ENCODE results near the gene HMX1. TPM values are rescaled to one million over a fixed set of nuclear protein-coding genes. Genes with fewer than 3 reads are reported as not detected.
A peak's percentile ranks its signal among the peaks of the same experiment; 100 is the strongest.

The HMX1 gene
- total and polyA plus RNA-seq, 3 experiments from 2014 or later, result not detected

DNA sequence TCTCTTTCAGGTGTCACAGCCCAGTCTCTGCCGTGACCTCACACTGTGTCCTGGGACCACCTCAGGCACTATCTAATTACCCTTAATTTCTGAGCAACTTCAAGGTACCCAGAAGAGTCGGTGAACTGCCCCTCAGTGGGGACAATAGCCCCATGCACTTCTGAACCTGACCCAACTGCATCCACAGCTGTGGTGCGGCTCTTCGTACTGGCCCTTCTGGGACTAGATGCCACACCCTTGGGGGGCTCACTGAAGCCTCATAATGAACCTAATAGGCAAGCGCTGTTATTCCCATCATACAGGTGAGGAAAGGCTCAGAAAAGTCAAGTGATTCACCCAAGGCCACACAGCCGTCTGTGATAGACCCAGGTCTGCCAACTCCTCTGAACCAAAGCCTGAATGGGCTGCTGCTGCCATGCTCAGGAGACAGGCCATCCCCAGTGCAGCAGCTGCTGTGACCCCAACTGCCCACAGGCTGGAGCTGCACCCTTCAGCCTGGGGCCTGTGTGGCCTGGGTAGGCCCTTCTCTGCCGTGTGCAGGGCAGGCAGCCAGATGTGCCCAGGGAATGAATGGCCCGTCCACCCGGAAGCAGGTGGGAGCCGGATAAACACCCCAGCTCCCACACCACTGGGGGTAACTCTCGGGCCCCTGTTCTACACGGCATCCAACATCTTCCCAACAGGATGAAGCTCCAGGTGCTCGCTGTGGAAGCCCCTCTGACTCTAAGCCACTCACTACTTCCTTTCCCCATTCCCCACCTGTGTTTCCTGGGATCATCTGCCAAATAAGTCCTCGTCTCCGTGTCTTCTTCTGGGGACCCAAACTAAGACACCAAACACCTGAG lies 35.9 kb downstream of the HMX1 start:
- Mint-ChIP-seq H3K27me3 (peaks cover 0 to 5% of the 10 kb centered on the region in 2 donors), H3K4me1 (no peaks in the 10 kb centered on the region), H3K9me3 (peaks cover 0 to 2% (median 0%) of the 10 kb centered on the region in 5 donors), H3K27ac (no peak overlapping the region), H3K4me3 (no peak overlapping the region), H3K36me3 (no peaks in the 10 kb centered on the region)
- Histone ChIP-seq H3K27ac (ENCODE audit: low read depth, low read length) (no peak overlapping the region), H3K9me3 (ENCODE audit: low read length) (no peaks in the 10 kb centered on the region), H3K4me1 (ENCODE audit: insufficient read depth, low read length) (no peaks in the 10 kb centered on the region), H3K36me3 (ENCODE audit: insufficient read depth, low read length) (no peaks in the 10 kb centered on the region), H3K27me3 (ENCODE audit: insufficient read depth, low read length, poor library complexity, severe bottlenecking) (no peaks in the 10 kb centered on the region), H3K4me3 (ENCODE audit: low read length) (no peak overlapping the region)
- CTCF ChIA-PET, result no interaction called here
- DNase-seq, result peak in 1 of 5 donors; percentile 8
- POLR2A ChIA-PET, result no interaction called here

DNA sequence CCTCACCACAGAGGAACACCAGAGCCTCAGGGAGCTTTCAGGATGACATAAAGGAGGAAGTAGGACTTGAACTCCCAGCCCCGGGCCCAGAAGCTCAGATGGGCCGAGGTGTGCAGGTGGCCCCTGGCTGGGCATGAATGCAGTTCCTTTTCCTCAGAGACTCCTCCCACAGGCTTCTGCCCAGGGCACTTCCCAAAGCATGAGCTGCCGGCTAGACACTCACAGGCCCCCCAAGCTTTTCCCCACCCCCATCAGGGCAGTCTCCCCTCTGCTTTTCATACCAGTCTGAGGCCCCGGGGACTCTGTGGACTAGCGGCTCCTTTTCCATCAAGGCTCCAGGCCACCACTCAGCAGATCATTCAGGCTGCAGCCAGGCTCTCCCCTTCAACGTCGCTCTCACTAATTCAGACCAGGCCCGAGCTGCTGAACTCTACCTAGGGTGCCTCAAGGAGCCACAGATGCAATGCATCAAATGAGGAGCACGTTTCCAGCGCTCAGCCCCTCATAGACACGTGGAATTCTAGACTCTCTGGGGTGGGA lies 36.9 kb downstream of the HMX1 start:
- no peaks in the 10 kb centered on the region for H3K27me3 ChIP-seq (ENCODE audit: insufficient read depth, low read length, poor library complexity, severe bottlenecking)
- H3K27me3 Mint-ChIP-seq, result peaks cover 0 to 5% of the 10 kb centered on the region in 2 donors
- no peak overlapping the region for H3K4me3 Mint-ChIP-seq
- H3K4me3 ChIP-seq (ENCODE audit: low read length), result no peak overlapping the region
- ChIA-PET POLR2A (no interaction called here), CTCF (no interaction called here)
- no peak overlapping the region for H3K27ac Mint-ChIP-seq
- H3K9me3 ChIP-seq (ENCODE audit: low read length), result no peaks in the 10 kb centered on the region
- peak in 1 of 5 donors; percentile 35 for DNase-seq
- H3K9me3 Mint-ChIP-seq, result peaks cover 0 to 2% (median 0%) of the 10 kb centered on the region in 5 donors
- H3K27ac ChIP-seq (ENCODE audit: low read depth, low read length), result no peak overlapping the region
- no peaks in the 10 kb centered on the region for H3K36me3 Mint-ChIP-seq
- no peaks in the 10 kb centered on the region for H3K36me3 ChIP-seq (ENCODE audit: insufficient read depth, low read length)
- H3K4me1 ChIP-seq (ENCODE audit: insufficient read depth, low read length), result no peaks in the 10 kb centered on the region
- H3K4me1 Mint-ChIP-seq, result no peaks in the 10 kb centered on the region

DNA sequence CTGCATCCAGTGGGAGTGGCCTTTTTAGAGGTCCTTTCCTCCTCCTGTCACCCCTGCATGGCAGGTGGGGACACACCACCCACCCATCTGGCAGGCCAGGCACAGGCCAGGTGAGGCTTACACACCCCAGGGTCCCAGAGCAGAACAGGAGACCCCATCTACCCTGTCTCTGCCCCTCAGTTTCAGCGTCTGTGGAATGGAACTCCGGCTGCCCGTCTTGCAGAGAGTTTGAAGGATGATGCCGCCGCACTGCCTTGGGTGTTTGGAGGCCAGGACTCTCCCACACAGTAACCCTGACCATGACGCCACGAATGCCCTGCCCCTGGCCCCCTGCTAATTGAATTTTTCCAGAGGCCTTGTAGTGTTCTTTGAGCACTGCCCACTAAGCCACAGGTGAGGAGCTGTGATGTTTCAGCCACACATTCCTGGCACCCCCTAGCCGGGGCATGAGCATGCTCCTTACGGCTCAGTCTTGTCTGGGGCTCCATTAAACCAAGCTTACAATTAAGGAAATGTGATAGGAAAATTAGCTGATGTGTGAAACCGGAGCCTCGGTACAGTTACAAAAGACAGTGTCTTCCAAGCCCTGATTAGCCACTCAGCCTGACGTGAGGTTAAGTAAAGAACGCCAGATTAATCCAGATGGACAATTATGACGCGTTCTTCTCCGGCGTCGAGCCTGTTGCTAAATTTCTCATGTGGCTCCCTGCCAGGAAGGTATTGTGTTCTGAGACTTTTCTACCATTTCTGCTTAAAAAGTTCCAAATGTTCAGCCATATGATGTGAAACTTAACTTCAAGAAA lies 39.3 kb downstream of the HMX1 start:
- Histone ChIP-seq H3K36me3 (ENCODE audit: insufficient read depth, low read length) (no peaks in the 10 kb centered on the region), H3K4me1 (ENCODE audit: insufficient read depth, low read length) (no peaks in the 10 kb centered on the region), H3K4me3 (ENCODE audit: low read length) (no peak overlapping the region), H3K27ac (ENCODE audit: low read depth, low read length) (no peak overlapping the region), H3K9me3 (ENCODE audit: low read length) (no peaks in the 10 kb centered on the region), H3K27me3 (ENCODE audit: insufficient read depth, low read length, poor library complexity, severe bottlenecking) (no peaks in the 10 kb centered on the region)
- H3K27ac Mint-ChIP-seq, result no peak overlapping the region
- H3K4me1 Mint-ChIP-seq, result no peaks in the 10 kb centered on the region
- H3K27me3 Mint-ChIP-seq, result peaks cover 0 to 5% of the 10 kb centered on the region in 2 donors
- H3K9me3 Mint-ChIP-seq, result peaks cover 0 to 8% (median 0%) of the 10 kb centered on the region in 5 donors
- ChIA-PET POLR2A (no interaction called here), CTCF (no interaction called here)
- H3K36me3 Mint-ChIP-seq, result no peaks in the 10 kb centered on the region
- peak overlapping the region in 1 of 7 donors; percentile 23 for H3K4me3 Mint-ChIP-seq
- no peak for DNase-seq

DNA sequence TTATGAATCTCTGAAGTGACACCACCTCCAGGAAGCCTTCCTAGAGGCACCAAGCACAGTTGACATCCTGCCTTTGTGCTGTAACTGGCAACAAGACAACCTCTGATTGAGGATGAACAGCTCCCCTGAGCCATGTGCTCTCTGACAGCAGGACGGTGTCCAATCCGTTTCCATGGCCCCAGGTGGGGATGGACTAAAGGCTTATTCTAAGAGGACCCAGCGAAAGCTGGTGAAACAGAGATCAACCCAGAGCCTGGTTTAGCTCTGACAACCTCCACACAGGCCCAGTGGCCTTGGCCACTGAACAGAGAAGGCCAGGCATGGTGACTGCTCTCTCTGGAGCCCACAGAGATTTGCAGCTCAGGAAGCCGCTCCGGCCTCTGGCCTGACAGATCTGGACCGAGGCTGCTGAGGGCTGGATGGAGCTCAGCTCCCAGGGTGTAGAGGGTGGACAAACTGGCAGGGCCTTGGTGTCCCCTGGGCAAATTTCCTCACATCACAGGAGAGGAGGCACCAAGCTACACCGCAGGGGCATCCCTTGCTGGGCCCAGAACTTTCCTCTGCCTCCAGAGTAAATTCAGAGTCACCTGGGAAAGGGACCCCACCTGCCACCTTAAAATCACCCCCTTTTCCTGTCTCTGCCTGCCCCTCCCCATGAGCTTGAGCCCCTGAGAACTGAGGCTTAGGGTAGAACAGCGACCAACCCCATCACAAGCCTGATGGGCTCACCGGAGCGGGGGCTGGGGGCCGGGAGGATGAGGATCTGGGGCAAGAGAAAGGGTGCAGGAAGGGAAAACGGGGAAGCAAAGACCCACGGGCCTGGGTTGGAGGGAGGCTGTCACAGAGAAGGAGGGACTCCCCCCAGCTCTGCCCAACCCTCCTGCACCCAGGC lies 40.2 kb downstream of the HMX1 start:
- Mint-ChIP-seq H3K27ac (no peak overlapping the region), H3K27me3 (peaks cover 0 to 5% of the 10 kb centered on the region in 2 donors), H3K36me3 (no peaks in the 10 kb centered on the region), H3K4me1 (no peaks in the 10 kb centered on the region), H3K4me3 (no peak overlapping the region), H3K9me3 (peaks cover 0 to 8% (median 0%) of the 10 kb centered on the region in 5 donors)
- Histone ChIP-seq H3K27ac (ENCODE audit: low read depth, low read length) (no peak overlapping the region), H3K4me1 (ENCODE audit: insufficient read depth, low read length) (no peaks in the 10 kb centered on the region), H3K36me3 (ENCODE audit: insufficient read depth, low read length) (no peaks in the 10 kb centered on the region), H3K9me3 (ENCODE audit: low read length) (no peaks in the 10 kb centered on the region), H3K4me3 (ENCODE audit: low read length) (no peak overlapping the region), H3K27me3 (ENCODE audit: insufficient read depth, low read length, poor library complexity, severe bottlenecking) (no peaks in the 10 kb centered on the region)
- ChIA-PET CTCF (no interaction called here), POLR2A (no interaction called here)
- no peak for DNase-seq

DNA sequence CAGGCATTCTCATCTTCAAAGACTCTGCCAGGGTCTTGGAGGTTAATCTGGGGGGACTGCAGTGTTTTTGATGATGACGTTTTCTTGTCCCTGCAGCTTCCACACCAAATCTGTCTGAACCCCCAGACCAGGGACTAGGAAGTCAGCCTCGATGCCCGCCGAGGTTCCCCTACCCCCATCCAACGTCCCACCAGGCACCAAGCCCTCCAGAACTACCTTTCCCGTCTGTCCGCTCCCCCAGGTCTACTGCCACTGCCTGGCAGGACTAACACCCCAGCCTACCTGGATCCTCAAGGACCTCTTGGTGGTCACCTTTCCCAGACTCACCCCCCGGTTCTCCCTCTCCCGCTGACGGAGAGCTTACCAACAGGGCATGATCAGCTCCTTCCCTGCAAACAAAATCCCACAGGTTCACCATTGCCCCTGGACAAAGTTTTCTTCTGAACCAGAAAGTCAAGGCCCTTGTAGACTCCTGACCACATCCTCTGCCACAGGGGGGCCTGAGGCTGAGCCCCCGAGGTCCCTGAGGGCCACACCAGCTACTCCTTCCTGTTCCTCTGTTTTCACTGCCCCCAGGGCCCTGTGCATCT lies 40.9 kb downstream of the HMX1 start:
- Histone ChIP-seq H3K9me3 (ENCODE audit: low read length) (no peaks in the 10 kb centered on the region), H3K36me3 (ENCODE audit: insufficient read depth, low read length) (no peaks in the 10 kb centered on the region), H3K4me3 (ENCODE audit: low read length) (no peak overlapping the region), H3K27me3 (ENCODE audit: insufficient read depth, low read length, poor library complexity, severe bottlenecking) (no peaks in the 10 kb centered on the region), H3K27ac (ENCODE audit: low read depth, low read length) (no peak overlapping the region), H3K4me1 (ENCODE audit: insufficient read depth, low read length) (no peaks in the 10 kb centered on the region)
- Mint-ChIP-seq H3K4me3 (no peak overlapping the region), H3K27ac (no peak overlapping the region), H3K36me3 (no peaks in the 10 kb centered on the region), H3K4me1 (no peaks in the 10 kb centered on the region), H3K9me3 (peaks cover 0 to 7% (median 0%) of the 10 kb centered on the region in 5 donors), H3K27me3 (peaks cover 0 to 5% of the 10 kb centered on the region in 2 donors)
- ChIA-PET CTCF (no interaction called here), POLR2A (no interaction called here)
- no peak for DNase-seq

DNA sequence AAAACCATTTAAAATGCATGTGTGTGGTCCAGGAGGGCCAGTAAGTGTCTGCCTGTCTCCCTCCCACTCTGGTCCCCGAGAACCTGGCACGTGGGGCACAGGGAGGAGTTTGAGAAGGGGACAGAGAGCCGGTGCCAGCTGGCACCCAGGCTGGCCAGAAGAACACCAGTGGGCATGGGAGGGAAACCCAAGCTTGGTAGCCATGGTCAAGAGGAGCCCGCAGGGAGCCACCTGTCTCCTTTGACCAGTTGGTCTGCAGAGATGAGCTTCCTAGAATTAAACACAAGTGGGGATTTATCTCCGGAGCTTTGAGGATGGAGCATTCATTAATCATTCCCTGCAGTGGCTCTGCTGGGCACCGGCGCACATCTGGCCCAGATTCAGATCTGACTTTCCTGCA lies 41.6 kb downstream of the HMX1 start:
- Mint-ChIP-seq H3K4me1 (no peaks in the 10 kb centered on the region), H3K27ac (no peak overlapping the region), H3K9me3 (peaks cover 0 to 7% (median 0%) of the 10 kb centered on the region in 5 donors), H3K27me3 (peaks cover 0 to under 1% of the 10 kb centered on the region in 2 donors), H3K36me3 (no peaks in the 10 kb centered on the region), H3K4me3 (no peak overlapping the region)
- DNase-seq, result no peak
- no peak overlapping the region for H3K27ac ChIP-seq (ENCODE audit: low read depth, low read length)
- no peaks in the 10 kb centered on the region for H3K4me1 ChIP-seq (ENCODE audit: insufficient read depth, low read length)
- H3K4me3 ChIP-seq (ENCODE audit: low read length), result no peak overlapping the region
- H3K9me3 ChIP-seq (ENCODE audit: low read length), result no peaks in the 10 kb centered on the region
- H3K27me3 ChIP-seq (ENCODE audit: insufficient read depth, low read length, poor library complexity, severe bottlenecking), result no peaks in the 10 kb centered on the region
- H3K36me3 ChIP-seq (ENCODE audit: insufficient read depth, low read length), result no peaks in the 10 kb centered on the region
- ChIA-PET POLR2A (no interaction called here), CTCF (no interaction called here)

DNA sequence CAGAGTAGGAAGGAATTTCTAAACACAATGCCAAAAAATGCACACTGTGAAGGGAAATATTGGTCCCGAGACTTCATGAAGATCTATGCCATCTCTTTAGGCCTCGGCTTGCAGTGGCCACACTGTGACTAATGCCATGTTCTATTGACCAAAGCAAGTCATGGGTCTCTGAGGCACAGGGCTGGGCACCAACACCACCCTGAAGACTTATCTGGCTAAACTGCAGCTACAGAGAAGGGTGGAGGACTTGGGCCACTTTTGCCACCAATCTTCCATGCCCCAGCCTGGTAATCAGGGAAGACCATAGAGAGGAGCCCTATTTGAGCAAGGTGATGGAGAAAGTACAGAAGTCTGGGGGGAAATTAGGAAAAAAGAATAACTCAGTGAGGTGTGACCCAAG lies 42.1 kb downstream of the HMX1 start:
- Histone ChIP-seq H3K36me3 (ENCODE audit: insufficient read depth, low read length) (no peaks in the 10 kb centered on the region), H3K27me3 (ENCODE audit: insufficient read depth, low read length, poor library complexity, severe bottlenecking) (no peaks in the 10 kb centered on the region), H3K4me1 (ENCODE audit: insufficient read depth, low read length) (no peaks in the 10 kb centered on the region), H3K27ac (ENCODE audit: low read depth, low read length) (no peak overlapping the region), H3K4me3 (ENCODE audit: low read length) (no peak overlapping the region), H3K9me3 (ENCODE audit: low read length) (no peaks in the 10 kb centered on the region)
- CTCF ChIA-PET, result no interaction called here
- DNase-seq, result no peak
- Mint-ChIP-seq H3K9me3 (peaks cover 0 to 7% (median 0%) of the 10 kb centered on the region in 5 donors), H3K4me3 (no peak overlapping the region), H3K36me3 (no peaks in the 10 kb centered on the region), H3K4me1 (no peaks in the 10 kb centered on the region), H3K27me3 (no peaks in the 10 kb centered on the region), H3K27ac (no peak overlapping the region)
- POLR2A ChIA-PET, result no interaction called here

Measured in CD8-positive, alpha-beta memory T cell (primary cell).